Measurements from ENCODE around the gene ATP11A.

ATP11A gene

GRCh38 chr13:112907871-112908331 is 218.1 kb downstream of the ATP11A start:
- DNase-seq (ENCODE audit: low spot score) = no peak

GRCh38 chr13:112908342-112908741 is 218.5 kb downstream of the ATP11A start:
- DNase-seq (ENCODE audit: low spot score) = no peak

- DNase-seq (ENCODE audit: low spot score) = no peak
Measured at GRCh38 chr13:112910016-112910415, 220.2 kb downstream of the ATP11A start.

GRCh38 chr13:112910616-112911280 is 220.9 kb downstream of the ATP11A start:
- no peak for DNase-seq (ENCODE audit: low spot score)

GRCh38 chr13:112911285-112911701 is 221.5 kb downstream of the ATP11A start:
- no peak for DNase-seq (ENCODE audit: low spot score)

GRCh38 chr13:112911883-112912282 is 222.0 kb downstream of the ATP11A start:
- no peak for DNase-seq (ENCODE audit: low spot score)

- no peak for DNase-seq (ENCODE audit: low spot score)
Measured at GRCh38 chr13:112912726-112913440, 223.0 kb downstream of the ATP11A start.

GRCh38 chr13:112916296-112916695 is 226.5 kb downstream of the ATP11A start:
- DNase-seq (ENCODE audit: low spot score) = no peak

GRCh38 chr13:112917056-112917664 is 227.3 kb downstream of the ATP11A start:
- DNase-seq (ENCODE audit: low spot score) = no peak

- no peak for DNase-seq (ENCODE audit: low spot score)
Measured at GRCh38 chr13:112917737-112918136, 227.9 kb downstream of the ATP11A start.

- no peak for DNase-seq (ENCODE audit: low spot score)
Measured at GRCh38 chr13:112918266-112918665, 228.4 kb downstream of the ATP11A start.

- no peak for DNase-seq (ENCODE audit: low spot score)
Measured at GRCh38 chr13:112918746-112919145, 228.9 kb downstream of the ATP11A start.

GRCh38 chr13:112923962-112924361 is 234.1 kb downstream of the ATP11A start:
- DNase-seq (ENCODE audit: low spot score) = no peak

GRCh38 chr13:112924365-112924764 is 234.5 kb downstream of the ATP11A start:
- no peak for DNase-seq (ENCODE audit: low spot score)

GRCh38 chr13:112926003-112926402 is 236.2 kb downstream of the ATP11A start:
- DNase-seq (ENCODE audit: low spot score) = no peak

- no peak for DNase-seq (ENCODE audit: low spot score)
Measured at GRCh38 chr13:112926993-112927392, 237.2 kb downstream of the ATP11A start.

GRCh38 chr13:112928020-112928971 is 238.5 kb downstream of the ATP11A start:
- DNase-seq (ENCODE audit: low spot score) = no peak

GRCh38 chr13:112928972-112929782 is 239.3 kb downstream of the ATP11A start:
- DNase-seq (ENCODE audit: low spot score) = no peak

- no peak for DNase-seq (ENCODE audit: low spot score)
Measured at GRCh38 chr13:112929783-112930055, 239.9 kb downstream of the ATP11A start.

- DNase-seq (ENCODE audit: low spot score) = no peak
Measured at GRCh38 chr13:112930192-112930591, 240.4 kb downstream of the ATP11A start.
